Measurements from ENCODE around the gene SCT. TPM values are rescaled to one million over a fixed set of nuclear protein-coding genes. Genes with fewer than 3 reads are reported as not detected.

SCT gene
- total and polyA plus RNA-seq, 2 donors (not counting 1 experiment from before 2014, with no cell fraction given): not detected

- no peak for TF ChIP-seq EZH2 (IDR thresholded peaks at IDR 0.05; ENCODE audit: low read length, missing control alignments)
- TF ChIP-seq CTCF (conservative IDR thresholded peaks at IDR 0.05 in 1 of 2, IDR thresholded peaks at IDR 0.05 in 1 of 2; ENCODE audit: low read depth in 1 of 2, low read length in 2 of 2): no peak
- no peaks in the 10 kb centered on the region for H3K27me3 ChIP-seq (ENCODE audit: control insufficient read depth, insufficient read depth, low read length)
- no peaks in the 10 kb centered on the region for H4K20me1 ChIP-seq (ENCODE audit: control insufficient read depth, extremely low read depth, insufficient read depth, low read length)
- peaks cover 35% of the 10 kb centered on the region for H3K36me3 ChIP-seq (ENCODE audit: control insufficient read depth, insufficient read depth, low read length)
- H3K27ac ChIP-seq (ENCODE audit: insufficient read depth, low read length): no peak overlapping the region
- peaks cover 25% of the 10 kb centered on the region for H3K79me2 ChIP-seq (ENCODE audit: control insufficient read depth, insufficient read depth, low read length)
- no peak overlapping the region for H2AFZ ChIP-seq (ENCODE audit: low read length)
- H3K4me3 ChIP-seq (replicated peaks in 1 of 4; ENCODE audit: control extremely low read depth in 1 of 4, insufficient read depth in 1 of 4, low read depth in 3 of 4, low read length in 4 of 4): no peak overlapping the region
- H3K9me3 ChIP-seq (ENCODE audit: control insufficient read depth, insufficient read depth, low read depth, low read length): no peaks in the 10 kb centered on the region
- H3K4me1 ChIP-seq (ENCODE audit: control insufficient read depth, extremely low read depth, insufficient read depth, low read length): peaks cover 2% of the 10 kb centered on the region
- no peak for DNase-seq (ENCODE audit: low read depth in 2 of 2)
- H3K4me2 ChIP-seq (ENCODE audit: extremely low read depth, insufficient read depth, low read length): no peak overlapping the region
- H3K9ac ChIP-seq (ENCODE audit: insufficient read depth, low read length): no peak overlapping the region
Observed at GRCh38 chr11:592501-592900, 34.5 kb downstream of the SCT start.

- H3K27ac ChIP-seq (ENCODE audit: insufficient read depth, low read length): no peak overlapping the region
- H4K20me1 ChIP-seq (ENCODE audit: control insufficient read depth, extremely low read depth, insufficient read depth, low read length): no peaks in the 10 kb centered on the region
- DNase-seq (ENCODE audit: low read depth in 2 of 2): no peak
- no peak overlapping the region for H3K4me2 ChIP-seq (ENCODE audit: extremely low read depth, insufficient read depth, low read length)
- TF ChIP-seq CTCF (conservative IDR thresholded peaks at IDR 0.05 in 1 of 2, IDR thresholded peaks at IDR 0.05 in 1 of 2; ENCODE audit: low read depth in 1 of 2, low read length in 2 of 2): no peak
- TF ChIP-seq EZH2 (IDR thresholded peaks at IDR 0.05; ENCODE audit: low read length, missing control alignments): no peak
- H3K9me3 ChIP-seq (ENCODE audit: control insufficient read depth, insufficient read depth, low read depth, low read length): no peaks in the 10 kb centered on the region
- no peaks in the 10 kb centered on the region for H3K27me3 ChIP-seq (ENCODE audit: control insufficient read depth, insufficient read depth, low read length)
- peaks cover 22% of the 10 kb centered on the region for H3K79me2 ChIP-seq (ENCODE audit: control insufficient read depth, insufficient read depth, low read length)
- H3K36me3 ChIP-seq (ENCODE audit: control insufficient read depth, insufficient read depth, low read length): peaks cover 38% of the 10 kb centered on the region
- no peak overlapping the region for H3K9ac ChIP-seq (ENCODE audit: insufficient read depth, low read length)
- H2AFZ ChIP-seq (ENCODE audit: low read length): no peak overlapping the region
- no peak overlapping the region for H3K4me3 ChIP-seq (replicated peaks in 1 of 4; ENCODE audit: control extremely low read depth in 1 of 4, insufficient read depth in 1 of 4, low read depth in 3 of 4, low read length in 4 of 4)
- peaks cover 3% of the 10 kb centered on the region for H3K4me1 ChIP-seq (ENCODE audit: control insufficient read depth, extremely low read depth, insufficient read depth, low read length)
Observed at GRCh38 chr11:590997-591396, 36.0 kb downstream of the SCT start.

GRCh38 chr11:589798-590197 is 37.2 kb downstream of the SCT start:
- peaks cover 20% of the 10 kb centered on the region for H3K79me2 ChIP-seq (ENCODE audit: control insufficient read depth, insufficient read depth, low read length)

More at GRCh38 chr11:589798-590197, 37.2 kb downstream of the SCT start:
- H3K4me1 ChIP-seq (ENCODE audit: control insufficient read depth, extremely low read depth, insufficient read depth, low read length): peaks cover 3% of the 10 kb centered on the region
- no peak overlapping the region for H2AFZ ChIP-seq (ENCODE audit: low read length)
- no peak overlapping the region for H3K27ac ChIP-seq (ENCODE audit: insufficient read depth, low read length)
- TF ChIP-seq EZH2 (IDR thresholded peaks at IDR 0.05; ENCODE audit: low read length, missing control alignments) (no peak), CTCF (conservative IDR thresholded peaks at IDR 0.05 in 1 of 2, IDR thresholded peaks at IDR 0.05 in 1 of 2; ENCODE audit: low read depth in 1 of 2, low read length in 2 of 2) (no peak)
- H3K4me2 ChIP-seq (ENCODE audit: extremely low read depth, insufficient read depth, low read length): no peak overlapping the region
- H3K9me3 ChIP-seq (ENCODE audit: control insufficient read depth, insufficient read depth, low read depth, low read length): no peaks in the 10 kb centered on the region
- peaks cover 35% of the 10 kb centered on the region for H3K36me3 ChIP-seq (ENCODE audit: control insufficient read depth, insufficient read depth, low read length)
- H4K20me1 ChIP-seq (ENCODE audit: control insufficient read depth, extremely low read depth, insufficient read depth, low read length): no peaks in the 10 kb centered on the region
- H3K9ac ChIP-seq (ENCODE audit: insufficient read depth, low read length): no peak overlapping the region
- DNase-seq (ENCODE audit: low read depth in 2 of 2): no peak
- no peak overlapping the region for H3K4me3 ChIP-seq (replicated peaks in 1 of 4; ENCODE audit: control extremely low read depth in 1 of 4, insufficient read depth in 1 of 4, low read depth in 3 of 4, low read length in 4 of 4)
- H3K27me3 ChIP-seq (ENCODE audit: control insufficient read depth, insufficient read depth, low read length): no peaks in the 10 kb centered on the region

Measured in fibroblast of lung (primary cell).